ENCODE measurements around the gene ATP2B1. TPM values are rescaled to one million over a fixed set of nuclear protein-coding genes. Genes with fewer than 3 reads are reported as not detected.

ATP2B1 gene
- polyA plus RNA-seq, 2 of the 4 experiments (the other 2 are of a cell fraction) = 52.7 to 132 TPM

GRCh38 chr12:89603678-89604077 lies 105.0 kb downstream of the ATP2B1 start:
- POLR2A ChIA-PET = no interaction called here
- no peak overlapping the region for H3K4me2 ChIP-seq

GRCh38 chr12:89597770-89598169 lies 110.9 kb downstream of the ATP2B1 start:
- no peak for ATAC-seq
- H3K9me3 ChIP-seq = no peaks in the 10 kb centered on the region
- no peak for DNase-seq (ENCODE audit: low read depth in 1 of 2, low spot score in 1 of 2)
- no peak overlapping the region for H3K4me3 ChIP-seq
- WGBS (ENCODE audit: missing lambda C conversion rate) = 89% methylated on average over 1 of the region's 1 CpG
- POLR2A ChIA-PET = no interaction called here
- no peak overlapping the region for H3K4me2 ChIP-seq
- no peak for FAIRE-seq
- no peak overlapping the region for H3K27ac ChIP-seq
- H3K4me1 ChIP-seq = peaks cover 3% of the 10 kb centered on the region; the same call in 1 of the 3 replicates
- TF ChIP-seq JUN (IDR thresholded peaks at IDR 0.05) (no peak), KDM1A (IDR thresholded peaks at IDR 0.05; ENCODE audit: low read depth) (no peak), HOXA7 (CRISPR knock-in tag; IDR thresholded peaks at IDR 0.05) (no peak), CBX8 (IDR thresholded peaks at IDR 0.05) (no peak), SREBF2 (IDR thresholded peaks at IDR 0.05) (no peak), RNF2 (IDR thresholded peaks at IDR 0.05; ENCODE audit: borderline replicate concordance, low read depth) (no peak), RAD21 (conservative IDR thresholded peaks at IDR 0.05 in 1 of 2, IDR thresholded peaks at IDR 0.05 in 1 of 2) (no peak), MAZ (IDR thresholded peaks at IDR 0.05; ENCODE audit: borderline replicate concordance, low read depth, low read length) (no peak), RFX5 (IDR thresholded peaks at IDR 0.05) (no peak), ELK1 (IDR thresholded peaks at IDR 0.05; ENCODE audit: low read depth, low read length) (no peak)
- CTCF ChIA-PET = interaction anchor here (1.1 kb wide), 1 partner anchor 1312 kb away, joined by 3 read pairs; no protein-coding TSS in a partner anchor

More at GRCh38 chr12:89603678-89604077, 105.0 kb downstream of the ATP2B1 start:
- Histone ChIP-seq H3K4me1 (no peaks in the 10 kb centered on the region), H3K9me3 (no peaks in the 10 kb centered on the region), H3K27ac (no peak overlapping the region), H3K4me3 (no peak overlapping the region)
- ATAC-seq = no peak
- no peak for FAIRE-seq
- CTCF ChIA-PET = interaction anchor here (1.5 kb wide), 1 partner anchor 9 kb away, joined by 3 read pairs; no protein-coding TSS in a partner anchor
- TF ChIP-seq RCOR1 (IDR thresholded peaks at IDR 0.05; ENCODE audit: low read depth, low read length) (no peak), ZFP36 (IDR thresholded peaks at IDR 0.05; ENCODE audit: borderline replicate concordance, partially characterized antibody) (no peak), POLR2AphosphoS2 (conservative IDR thresholded peaks at IDR 0.05; ENCODE audit: low read length) (no peak), HOXB5 (CRISPR knock-in tag; IDR thresholded peaks at IDR 0.05) (no peak), HDAC2 (IDR thresholded peaks at IDR 0.05) (no peak), ZSCAN20 (CRISPR knock-in tag; IDR thresholded peaks at IDR 0.05) (no peak)
- WGBS (ENCODE audit: missing lambda C conversion rate) = 92% methylated on average over 5 of the region's 5 CpGs
- no peak for DNase-seq (ENCODE audit: low read depth in 1 of 2, low spot score in 1 of 2)

- Histone ChIP-seq H3K27ac (no peak overlapping the region), H3K4me2 (no peak overlapping the region), H3K4me1 (peaks cover 3% of the 10 kb centered on the region; the same call in 1 of the 3 replicates), H3K9me3 (no peaks in the 10 kb centered on the region), H3K4me3 (no peak overlapping the region)
- no peak for FAIRE-seq
- WGBS (ENCODE audit: missing lambda C conversion rate) = 89% methylated on average over 4 of the region's 4 CpGs
- no peak for ATAC-seq
- DNase-seq (ENCODE audit: low read depth in 1 of 2, low spot score in 1 of 2) = no peak
- ChIA-PET POLR2A (no interaction called here), CTCF (no interaction called here)
- TF ChIP-seq ZFP36 (IDR thresholded peaks at IDR 0.05; ENCODE audit: borderline replicate concordance, partially characterized antibody) (no peak), E2F6 (IDR thresholded peaks at IDR 0.05; ENCODE audit: borderline replicate concordance, low read depth) (no peak), ATOH8 (CRISPR knock-in tag; IDR thresholded peaks at IDR 0.05; ENCODE audit: low read depth) (no peak), EP300 (IDR thresholded peaks at IDR 0.05) (no peak), HDAC2 (IDR thresholded peaks at IDR 0.05) (no peak), SREBF2 (IDR thresholded peaks at IDR 0.05) (no peak), KDM1A (IDR thresholded peaks at IDR 0.05; ENCODE audit: low read depth) (no peak), MYC (IDR thresholded peaks at IDR 0.05; ENCODE audit: borderline replicate concordance, low read length) (no peak), HOXA7 (CRISPR knock-in tag; IDR thresholded peaks at IDR 0.05) (no peak), BCL3 (IDR thresholded peaks at IDR 0.05) (no peak), FOSB (CRISPR knock-in tag; IDR thresholded peaks at IDR 0.05) (no peak), HEYL (CRISPR knock-in tag; IDR thresholded peaks at IDR 0.05) (no peak)
Observed at GRCh38 chr12:89597210-89597609, 111.4 kb downstream of the ATP2B1 start.
